WTC11 (cell line): ENCODE results near the gene XPR1.

ENCODE experiments used
- CREB1 ChIP-seq: sonication (generic); formaldehyde crosslinking; IDR thresholded peaks from 2 replicates; pipeline ENCODE4 v1.8.0; 2023; ENCODE audit warnings: mild to moderate bottlenecking, missing genetic modification reagents
- ESRRA ChIP-seq: sonication (generic); formaldehyde crosslinking; IDR thresholded peaks from 2 replicates; pipeline ENCODE4 v1.8.1; 2022; ENCODE audit warnings: mild to moderate bottlenecking, missing genetic modification reagents, borderline replicate concordance
- IRF2 ChIP-seq: sonication (generic); formaldehyde crosslinking; IDR thresholded peaks from 2 replicates; pipeline ENCODE4 v1.8.0; 2022; ENCODE audit warnings: low read depth, missing genetic modification reagents, borderline replicate concordance
- ZNF121 ChIP-seq: sonication (generic); formaldehyde crosslinking; IDR thresholded peaks from 2 replicates; pipeline ENCODE4 v1.8.0; 2023; ENCODE audit warnings: missing genetic modification reagents
- ZNF423 ChIP-seq: fragments of 250-450 bp; sonication (Bioruptor Pico); IDR thresholded peaks from 2 replicates; pipeline ENCODE4 v2.1.2; 2022; ENCODE audit warnings: mild to moderate bottlenecking, moderate library complexity
- TF ChIP-seq, protein P1 (sequence below): fragments of 250-450 bp; sonication (Bioruptor Pico); IDR thresholded peaks from 2 replicates; pipeline ENCODE4 v1.8.0; 2021; ENCODE audit warnings: mild to moderate bottlenecking
- TF ChIP-seq, protein P2 (sequence below): fragments of 200-600 bp; IDR thresholded peaks from 2 replicates; pipeline ENCODE4 v1.8.0; 2022; ENCODE audit warnings: antibody characterized with exemption
- TF ChIP-seq, protein P3 (sequence below): sonication (generic); formaldehyde crosslinking; IDR thresholded peaks from 2 replicates; pipeline ENCODE4 v1.8.0; 2022; ENCODE audit warnings: missing genetic modification reagents
- TF ChIP-seq, protein P4 (sequence below): sonication (generic); formaldehyde crosslinking; IDR thresholded peaks from 2 replicates; pipeline ENCODE4 v1.8.0; 2022; ENCODE audit warnings: mild to moderate bottlenecking, missing genetic modification reagents
- TF ChIP-seq, protein P5 (sequence below): sonication (generic); formaldehyde crosslinking; IDR thresholded peaks from 2 replicates; pipeline ENCODE4 v1.8.1; 2023; ENCODE audit warnings: mild to moderate bottlenecking, missing genetic modification reagents

DNA sequence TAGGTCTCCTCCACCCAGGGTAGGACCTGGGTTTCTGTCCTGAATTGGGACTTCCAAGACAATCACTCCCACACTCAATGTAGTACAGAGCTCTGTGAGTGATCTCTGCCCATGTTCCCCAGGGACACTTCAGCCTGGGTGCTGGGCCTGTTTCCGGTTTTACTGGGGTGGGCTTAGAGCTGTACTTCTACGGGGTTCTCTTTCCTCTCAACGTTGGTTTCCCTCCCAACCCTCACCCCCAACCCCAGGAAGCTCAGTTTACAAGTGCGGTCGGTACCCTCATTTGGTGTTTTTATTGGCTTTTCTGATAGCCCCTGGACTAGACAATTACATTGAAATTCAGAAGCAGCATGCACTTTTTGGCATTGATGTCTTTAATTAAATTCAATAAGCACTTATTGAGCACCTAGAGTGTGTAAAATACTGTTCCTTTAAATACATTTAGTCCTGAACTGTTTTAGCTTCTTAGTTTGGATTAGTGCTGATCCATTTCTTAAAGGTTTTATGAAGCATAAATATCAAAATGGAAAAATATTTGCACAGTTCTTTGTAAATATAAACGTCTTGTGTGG, 542 bp upstream of the XPR1 start:
- no peak for TF ChIP-seq IRF2 (CRISPR knock-in tag)
- TF ChIP-seq, protein P1, sequence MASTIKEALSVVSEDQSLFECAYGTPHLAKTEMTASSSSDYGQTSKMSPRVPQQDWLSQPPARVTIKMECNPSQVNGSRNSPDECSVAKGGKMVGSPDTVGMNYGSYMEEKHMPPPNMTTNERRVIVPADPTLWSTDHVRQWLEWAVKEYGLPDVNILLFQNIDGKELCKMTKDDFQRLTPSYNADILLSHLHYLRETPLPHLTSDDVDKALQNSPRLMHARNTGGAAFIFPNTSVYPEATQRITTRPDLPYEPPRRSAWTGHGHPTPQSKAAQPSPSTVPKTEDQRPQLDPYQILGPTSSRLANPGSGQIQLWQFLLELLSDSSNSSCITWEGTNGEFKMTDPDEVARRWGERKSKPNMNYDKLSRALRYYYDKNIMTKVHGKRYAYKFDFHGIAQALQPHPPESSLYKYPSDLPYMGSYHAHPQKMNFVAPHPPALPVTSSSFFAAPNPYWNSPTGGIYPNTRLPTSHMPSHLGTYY (CRISPR knock-in tag): no peak
- TF ChIP-seq, protein P2, sequence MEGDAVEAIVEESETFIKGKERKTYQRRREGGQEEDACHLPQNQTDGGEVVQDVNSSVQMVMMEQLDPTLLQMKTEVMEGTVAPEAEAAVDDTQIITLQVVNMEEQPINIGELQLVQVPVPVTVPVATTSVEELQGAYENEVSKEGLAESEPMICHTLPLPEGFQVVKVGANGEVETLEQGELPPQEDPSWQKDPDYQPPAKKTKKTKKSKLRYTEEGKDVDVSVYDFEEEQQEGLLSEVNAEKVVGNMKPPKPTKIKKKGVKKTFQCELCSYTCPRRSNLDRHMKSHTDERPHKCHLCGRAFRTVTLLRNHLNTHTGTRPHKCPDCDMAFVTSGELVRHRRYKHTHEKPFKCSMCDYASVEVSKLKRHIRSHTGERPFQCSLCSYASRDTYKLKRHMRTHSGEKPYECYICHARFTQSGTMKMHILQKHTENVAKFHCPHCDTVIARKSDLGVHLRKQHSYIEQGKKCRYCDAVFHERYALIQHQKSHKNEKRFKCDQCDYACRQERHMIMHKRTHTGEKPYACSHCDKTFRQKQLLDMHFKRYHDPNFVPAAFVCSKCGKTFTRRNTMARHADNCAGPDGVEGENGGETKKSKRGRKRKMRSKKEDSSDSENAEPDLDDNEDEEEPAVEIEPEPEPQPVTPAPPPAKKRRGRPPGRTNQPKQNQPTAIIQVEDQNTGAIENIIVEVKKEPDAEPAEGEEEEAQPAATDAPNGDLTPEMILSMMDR: no peak
- no peak for TF ChIP-seq ESRRA (CRISPR knock-in tag)
- TF ChIP-seq CREB1 (CRISPR knock-in tag): no peak
- TF ChIP-seq ZNF121: no peak
- TF ChIP-seq, protein P3, sequence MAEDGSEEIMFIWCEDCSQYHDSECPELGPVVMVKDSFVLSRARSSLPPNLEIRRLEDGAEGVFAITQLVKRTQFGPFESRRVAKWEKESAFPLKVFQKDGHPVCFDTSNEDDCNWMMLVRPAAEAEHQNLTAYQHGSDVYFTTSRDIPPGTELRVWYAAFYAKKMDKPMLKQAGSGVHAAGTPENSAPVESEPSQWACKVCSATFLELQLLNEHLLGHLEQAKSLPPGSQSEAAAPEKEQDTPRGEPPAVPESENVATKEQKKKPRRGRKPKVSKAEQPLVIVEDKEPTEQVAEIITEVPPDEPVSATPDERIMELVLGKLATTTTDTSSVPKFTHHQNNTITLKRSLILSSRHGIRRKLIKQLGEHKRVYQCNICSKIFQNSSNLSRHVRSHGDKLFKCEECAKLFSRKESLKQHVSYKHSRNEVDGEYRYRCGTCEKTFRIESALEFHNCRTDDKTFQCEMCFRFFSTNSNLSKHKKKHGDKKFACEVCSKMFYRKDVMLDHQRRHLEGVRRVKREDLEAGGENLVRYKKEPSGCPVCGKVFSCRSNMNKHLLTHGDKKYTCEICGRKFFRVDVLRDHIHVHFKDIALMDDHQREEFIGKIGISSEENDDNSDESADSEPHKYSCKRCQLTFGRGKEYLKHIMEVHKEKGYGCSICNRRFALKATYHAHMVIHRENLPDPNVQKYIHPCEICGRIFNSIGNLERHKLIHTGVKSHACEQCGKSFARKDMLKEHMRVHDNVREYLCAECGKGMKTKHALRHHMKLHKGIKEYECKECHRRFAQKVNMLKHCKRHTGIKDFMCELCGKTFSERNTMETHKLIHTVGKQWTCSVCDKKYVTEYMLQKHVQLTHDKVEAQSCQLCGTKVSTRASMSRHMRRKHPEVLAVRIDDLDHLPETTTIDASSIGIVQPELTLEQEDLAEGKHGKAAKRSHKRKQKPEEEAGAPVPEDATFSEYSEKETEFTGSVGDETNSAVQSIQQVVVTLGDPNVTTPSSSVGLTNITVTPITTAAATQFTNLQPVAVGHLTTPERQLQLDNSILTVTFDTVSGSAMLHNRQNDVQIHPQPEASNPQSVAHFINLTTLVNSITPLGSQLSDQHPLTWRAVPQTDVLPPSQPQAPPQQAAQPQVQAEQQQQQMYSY: no peak
- TF ChIP-seq, protein P4, sequence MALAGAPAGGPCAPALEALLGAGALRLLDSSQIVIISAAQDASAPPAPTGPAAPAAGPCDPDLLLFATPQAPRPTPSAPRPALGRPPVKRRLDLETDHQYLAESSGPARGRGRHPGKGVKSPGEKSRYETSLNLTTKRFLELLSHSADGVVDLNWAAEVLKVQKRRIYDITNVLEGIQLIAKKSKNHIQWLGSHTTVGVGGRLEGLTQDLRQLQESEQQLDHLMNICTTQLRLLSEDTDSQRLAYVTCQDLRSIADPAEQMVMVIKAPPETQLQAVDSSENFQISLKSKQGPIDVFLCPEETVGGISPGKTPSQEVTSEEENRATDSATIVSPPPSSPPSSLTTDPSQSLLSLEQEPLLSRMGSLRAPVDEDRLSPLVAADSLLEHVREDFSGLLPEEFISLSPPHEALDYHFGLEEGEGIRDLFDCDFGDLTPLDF: no peak
- TF ChIP-seq, protein P5, sequence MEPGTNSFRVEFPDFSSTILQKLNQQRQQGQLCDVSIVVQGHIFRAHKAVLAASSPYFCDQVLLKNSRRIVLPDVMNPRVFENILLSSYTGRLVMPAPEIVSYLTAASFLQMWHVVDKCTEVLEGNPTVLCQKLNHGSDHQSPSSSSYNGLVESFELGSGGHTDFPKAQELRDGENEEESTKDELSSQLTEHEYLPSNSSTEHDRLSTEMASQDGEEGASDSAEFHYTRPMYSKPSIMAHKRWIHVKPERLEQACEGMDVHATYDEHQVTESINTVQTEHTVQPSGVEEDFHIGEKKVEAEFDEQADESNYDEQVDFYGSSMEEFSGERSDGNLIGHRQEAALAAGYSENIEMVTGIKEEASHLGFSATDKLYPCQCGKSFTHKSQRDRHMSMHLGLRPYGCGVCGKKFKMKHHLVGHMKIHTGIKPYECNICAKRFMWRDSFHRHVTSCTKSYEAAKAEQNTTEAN (CRISPR knock-in tag): no peak
- no peak for TF ChIP-seq ZNF423
